LNCAP (cell line): ENCODE data around the gene TIMD4.

Source experiments
- CTCF ChIP-seq: fragments of 450-650 bp; IDR thresholded peaks from 2 replicates; pipeline ENCODE4 v1.5.1; 2017; ENCODE audit warnings: mild to moderate bottlenecking

Gene TIMD4

GRCh38 chr5:156936972-156937371 lies 26.1 kb downstream of the TIMD4 start:
- no peak for TF ChIP-seq CTCF

- peak; percentile 30; the same call in 1 of the 2 replicates for TF ChIP-seq CTCF
Observed at GRCh38 chr5:156934450-156935211, 28.4 kb downstream of the TIMD4 start.

DNA sequence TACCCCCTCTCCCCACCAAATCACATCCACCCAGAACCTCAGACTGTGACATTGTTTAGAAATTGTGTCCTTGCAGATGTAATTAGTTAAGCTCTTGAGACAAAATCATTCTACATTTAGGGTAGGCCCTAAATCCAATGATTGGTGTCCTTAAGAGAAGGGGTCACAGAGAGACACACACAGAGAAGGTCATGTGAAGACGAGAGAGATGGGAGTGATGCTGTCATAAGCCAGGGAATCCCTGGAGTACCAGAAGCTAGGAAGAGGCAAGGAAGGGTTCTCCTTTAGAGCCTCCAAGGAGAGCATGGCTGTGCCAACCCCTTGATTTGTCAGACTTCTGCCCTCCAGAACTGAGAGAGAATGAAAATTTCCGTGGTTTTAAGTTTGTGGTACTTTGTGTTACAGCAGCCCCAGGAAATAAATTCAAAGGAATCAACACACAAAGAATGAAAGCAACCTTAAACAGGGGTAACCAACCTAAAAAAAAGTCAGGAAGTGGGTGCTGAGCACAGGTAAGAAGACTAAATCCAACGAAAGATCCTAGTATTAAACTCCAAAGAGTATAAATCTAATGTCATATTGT lies 33.6 kb downstream of the TIMD4 start:
- TF ChIP-seq CTCF = no peak

DNA sequence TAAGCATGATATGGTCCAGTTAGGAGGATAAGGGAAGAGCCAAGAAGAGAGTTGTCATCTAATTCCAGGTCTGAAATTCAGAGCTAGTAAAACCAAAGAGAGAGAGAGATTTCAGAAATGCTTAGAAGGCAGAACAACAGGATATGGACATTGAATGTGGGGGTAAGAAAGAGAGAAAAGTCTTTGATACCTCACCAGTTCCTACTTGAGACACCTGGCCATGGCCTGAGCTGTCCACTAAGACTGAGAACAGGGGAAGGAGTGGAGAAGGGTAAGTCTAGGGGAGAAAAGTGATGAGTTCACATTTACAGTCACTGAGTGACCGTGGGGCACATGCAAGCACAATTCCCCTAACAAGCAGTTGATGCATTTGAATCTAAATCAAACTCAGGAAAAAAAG lies 35.5 kb downstream of the TIMD4 start:
- TF ChIP-seq CTCF = no peak

DNA sequence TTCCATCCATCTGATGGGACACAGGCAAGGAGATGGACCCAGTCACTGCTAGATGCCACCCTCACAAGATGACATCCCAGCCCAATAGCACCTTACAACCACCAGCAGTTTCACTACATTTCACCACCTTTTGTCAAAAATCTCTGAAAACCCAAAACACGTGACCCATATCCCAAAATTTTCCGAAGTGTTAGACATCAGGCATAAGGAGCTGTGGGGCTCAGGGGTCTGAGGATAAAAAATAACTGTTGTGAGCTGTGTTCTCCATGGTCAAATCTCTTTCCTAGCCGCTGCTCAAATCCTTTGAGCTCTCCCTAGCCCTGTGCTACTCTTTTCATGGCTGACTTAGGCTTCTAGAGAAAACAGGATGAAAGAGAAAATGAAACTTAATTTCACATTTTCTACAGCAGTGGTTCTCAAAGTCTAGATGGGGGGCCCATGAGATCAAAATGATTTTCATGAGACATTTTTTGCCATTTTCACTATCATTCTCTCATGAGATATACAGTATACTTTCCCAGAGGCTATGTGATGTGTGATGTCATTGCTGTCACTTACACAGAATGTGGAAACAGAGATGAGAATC lies 40.7 kb downstream of the TIMD4 start:
- no peak for TF ChIP-seq CTCF

GRCh38 chr5:156920861-156921431 lies 42.1 kb downstream of the TIMD4 start:
- no peak for TF ChIP-seq CTCF

GRCh38 chr5:156920042-156920860 lies 42.8 kb downstream of the TIMD4 start:
- no peak for TF ChIP-seq CTCF
